DOHH2 (cell line): ENCODE measurements around the gene YLPM1.
A peak's percentile ranks its signal among the peaks of the same experiment; 100 is the strongest.

ENCODE experiments used
- H3F3A ChIP-seq: fragments of 200-600 bp; sonication (generic), shearing (Covaris generic); 2 replicates; pipeline ENCODE4 v1.6.0; 2016; ENCODE audit warnings: antibody characterized with exemption, mild to moderate bottlenecking; ENCODE audit not compliant: control insufficient read depth, insufficient read depth
- H3K27ac ChIP-seq: fragments of 200-600 bp; sonication (generic); 2 replicates; pipeline ENCODE4 v1.5.1; 2014; ENCODE audit warnings: low read depth, mild to moderate bottlenecking, low read length, moderate library complexity
- H3K27me3 ChIP-seq: fragments of 200-600 bp; sonication (generic); 2 replicates; pipeline ENCODE4 v1.6.1; 2014; ENCODE audit warnings: mild to moderate bottlenecking, low read length, mixed read lengths; ENCODE audit not compliant: control insufficient read depth
- H3K36me3 ChIP-seq: fragments of 200-600 bp; sonication (generic); 2 replicates; pipeline ENCODE4 v1.6.1; 2014; ENCODE audit warnings: mild to moderate bottlenecking, low read length, moderate library complexity, mixed read lengths; ENCODE audit not compliant: control insufficient read depth
- H3K4me1 ChIP-seq: fragments of 200-600 bp; sonication (generic); 2 replicates; pipeline ENCODE4 v1.6.1; 2014; ENCODE audit warnings: mild to moderate bottlenecking, low read length, mixed read lengths; ENCODE audit not compliant: control insufficient read depth
- H3K4me2 ChIP-seq: fragments of 200-600 bp; sonication (generic); 2 replicates; pipeline ENCODE4 v1.6.0; 2014; ENCODE audit warnings: mild to moderate bottlenecking, low read length, moderate library complexity
- H3K4me3 ChIP-seq: fragments of 200-600 bp; sonication (generic); 2 replicates; pipeline ENCODE4 v1.5.1; 2014; ENCODE audit warnings: mild to moderate bottlenecking, low read length, mixed read lengths
- H3K79me2 ChIP-seq: fragments of 200-600 bp; sonication (generic); 2 replicates; pipeline ENCODE4 v1.6.1; 2014; ENCODE audit warnings: mild to moderate bottlenecking, low read length, mixed read lengths; ENCODE audit not compliant: control insufficient read depth
- H3K9me2 ChIP-seq: fragments of 200-600 bp; sonication (generic); replicated peaks from 2 replicates; pipeline ENCODE4 v1.6.1; 2014; ENCODE audit warnings: mild to moderate bottlenecking, low read length, mixed read lengths; ENCODE audit not compliant: control insufficient read depth
- H3K9me3 ChIP-seq: fragments of 200-600 bp; sonication (generic); 2 replicates; pipeline ENCODE4 v1.6.1; 2014; ENCODE audit warnings: antibody characterized with exemption, low read length, mixed read lengths; ENCODE audit not compliant: control insufficient read depth, insufficient read depth
- H4K20me1 ChIP-seq: fragments of 200-600 bp; sonication (generic); 2 replicates; pipeline ENCODE4 v1.6.0; 2014; ENCODE audit warnings: low read depth, mild to moderate bottlenecking, antibody characterized with exemption, low read length, moderate library complexity; ENCODE audit not compliant: control insufficient read depth, insufficient read depth
- EZH2phosphoT487 ChIP-seq: fragments of 200-600 bp; sonication (generic); IDR thresholded peaks from 2 replicates; pipeline ENCODE4 v1.6.1; 2017; ENCODE audit warnings: borderline replicate concordance, mild to moderate bottlenecking, antibody characterized with exemption, low read length, moderate library complexity, mixed read lengths
- TF ChIP-seq, protein P1 (sequence below): fragments of 200-600 bp; sonication (generic); IDR thresholded peaks from one replicate; pipeline ENCODE4 v1.5.1; 2014; ENCODE audit warnings: antibody characterized with exemption, mild to moderate bottlenecking, low read depth, low read length; ENCODE audit not compliant: poor library complexity, severe bottlenecking

YLPM1 gene

DNA sequence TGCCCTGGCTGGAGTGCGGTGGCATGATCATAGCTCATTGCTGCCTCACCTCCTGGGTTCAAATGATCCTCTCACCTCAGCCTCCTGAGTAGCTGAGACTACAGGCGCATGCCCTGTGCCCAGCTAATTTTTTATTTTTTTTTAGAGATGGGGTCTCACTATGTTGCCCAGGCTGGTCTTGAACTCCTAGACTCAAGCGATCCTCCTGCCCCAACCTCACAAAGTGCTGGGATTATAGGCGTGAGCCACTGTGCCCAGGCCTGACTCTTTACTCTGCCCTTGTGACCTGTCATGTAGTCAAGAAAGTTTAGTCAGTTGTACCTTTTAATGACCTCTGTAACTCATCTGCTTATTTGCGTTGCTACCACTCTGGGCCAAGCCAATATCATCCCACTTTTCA lies 57.2 kb downstream of the YLPM1 start:
- Histone ChIP-seq H3K4me2 (no peak overlapping the region), H3K9me2 (no peaks in the 10 kb centered on the region), H3K27me3 (no peaks in the 10 kb centered on the region), H3K9me3 (no peaks in the 10 kb centered on the region), H3K36me3 (peaks cover 88% of the 10 kb centered on the region), H3K27ac (no peak overlapping the region), H3K4me1 (peaks cover 16% of the 10 kb centered on the region), H3K4me3 (no peak overlapping the region), H4K20me1 (no peaks in the 10 kb centered on the region), H3K79me2 (no peaks in the 10 kb centered on the region), H3F3A (peaks cover 10% of the 10 kb centered on the region)
- no peak for TF ChIP-seq EZH2phosphoT487
- TF ChIP-seq, protein P1, sequence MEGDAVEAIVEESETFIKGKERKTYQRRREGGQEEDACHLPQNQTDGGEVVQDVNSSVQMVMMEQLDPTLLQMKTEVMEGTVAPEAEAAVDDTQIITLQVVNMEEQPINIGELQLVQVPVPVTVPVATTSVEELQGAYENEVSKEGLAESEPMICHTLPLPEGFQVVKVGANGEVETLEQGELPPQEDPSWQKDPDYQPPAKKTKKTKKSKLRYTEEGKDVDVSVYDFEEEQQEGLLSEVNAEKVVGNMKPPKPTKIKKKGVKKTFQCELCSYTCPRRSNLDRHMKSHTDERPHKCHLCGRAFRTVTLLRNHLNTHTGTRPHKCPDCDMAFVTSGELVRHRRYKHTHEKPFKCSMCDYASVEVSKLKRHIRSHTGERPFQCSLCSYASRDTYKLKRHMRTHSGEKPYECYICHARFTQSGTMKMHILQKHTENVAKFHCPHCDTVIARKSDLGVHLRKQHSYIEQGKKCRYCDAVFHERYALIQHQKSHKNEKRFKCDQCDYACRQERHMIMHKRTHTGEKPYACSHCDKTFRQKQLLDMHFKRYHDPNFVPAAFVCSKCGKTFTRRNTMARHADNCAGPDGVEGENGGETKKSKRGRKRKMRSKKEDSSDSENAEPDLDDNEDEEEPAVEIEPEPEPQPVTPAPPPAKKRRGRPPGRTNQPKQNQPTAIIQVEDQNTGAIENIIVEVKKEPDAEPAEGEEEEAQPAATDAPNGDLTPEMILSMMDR: no peak

DNA sequence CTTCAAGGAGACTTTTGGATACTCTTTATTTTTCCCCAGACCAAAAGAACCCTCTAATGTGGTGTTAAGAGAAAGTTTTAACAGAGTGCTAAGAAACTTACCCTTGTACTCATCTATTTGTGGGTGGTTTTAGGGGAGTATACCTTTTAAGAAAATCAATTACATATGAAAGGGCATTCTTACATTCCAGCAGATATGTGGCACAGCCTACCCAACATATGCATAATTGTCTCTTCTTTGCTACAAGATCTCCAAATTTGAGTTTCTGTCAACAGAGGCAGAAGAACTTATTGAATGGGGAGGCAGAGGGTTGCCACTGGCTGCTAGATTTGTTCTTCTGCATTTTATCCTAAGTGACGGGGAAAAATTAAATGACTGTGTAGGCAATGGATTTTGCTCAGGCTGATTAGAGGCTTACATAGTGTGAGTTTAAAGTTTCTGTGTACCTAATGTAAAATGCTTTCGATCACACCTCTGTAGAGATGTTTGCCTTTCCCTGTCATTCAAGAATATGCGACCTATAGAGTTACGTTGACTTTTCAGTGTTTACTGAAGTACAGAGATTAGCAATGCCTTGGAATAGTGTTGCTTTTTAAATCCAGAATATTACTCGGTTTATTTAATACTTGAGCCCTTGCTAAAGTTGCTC lies 58.3 kb downstream of the YLPM1 start:
- TF ChIP-seq, protein P1: no peak
- H3K36me3 ChIP-seq: peaks cover 86% of the 10 kb centered on the region

DNA sequence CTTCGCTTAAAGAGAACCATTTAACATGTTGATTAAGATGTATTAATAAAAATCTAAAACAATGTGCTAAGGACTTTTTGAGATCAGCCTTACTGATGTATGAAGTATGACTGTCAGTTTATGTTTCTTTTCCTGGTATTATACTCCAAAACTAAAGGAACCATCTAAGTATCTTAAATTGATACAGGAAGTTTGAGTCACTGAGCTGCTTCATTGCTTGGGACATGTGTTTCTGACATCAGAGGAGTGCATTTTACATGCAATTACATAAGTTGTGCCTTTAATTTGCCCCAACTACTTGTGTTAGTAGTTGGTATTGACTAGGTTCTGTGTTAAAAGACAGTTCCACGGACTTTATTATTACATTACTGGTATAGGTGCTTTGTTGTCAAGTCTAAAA lies 61.9 kb downstream of the YLPM1 start:
- Histone ChIP-seq H3K9me3 (no peaks in the 10 kb centered on the region), H3K79me2 (no peaks in the 10 kb centered on the region), H3K4me2 (peak overlapping the region; percentile 50), H3K36me3 (peaks cover 89% of the 10 kb centered on the region), H3K27ac (peak overlapping the region; percentile 19; the same call in 1 of the 2 replicates), H3K27me3 (no peaks in the 10 kb centered on the region), H3K4me1 (peaks cover 16% of the 10 kb centered on the region), H3F3A (peaks cover 10% of the 10 kb centered on the region), H4K20me1 (no peaks in the 10 kb centered on the region), H3K9me2 (no peaks in the 10 kb centered on the region), H3K4me3 (peak overlapping the region; percentile 27)
- no peak for TF ChIP-seq EZH2phosphoT487
- TF ChIP-seq, protein P1: no peak

More for the DNA sequence above, 58.3 kb downstream of the YLPM1 start:
- no peaks in the 10 kb centered on the region for H3K9me2 ChIP-seq
- no peaks in the 10 kb centered on the region for H3K9me3 ChIP-seq
- H3K4me1 ChIP-seq: peaks cover 16% of the 10 kb centered on the region
- H3F3A ChIP-seq: peaks cover 10% of the 10 kb centered on the region
- H3K27me3 ChIP-seq: no peaks in the 10 kb centered on the region
- H4K20me1 ChIP-seq: no peaks in the 10 kb centered on the region
- H3K4me2 ChIP-seq: no peak overlapping the region
- H3K27ac ChIP-seq: no peak overlapping the region
- H3K4me3 ChIP-seq: no peak overlapping the region
- no peaks in the 10 kb centered on the region for H3K79me2 ChIP-seq
